ENCODE measurements around the gene CDH19.
"Not testable (repeated sequence)": the region's sequence is repeated elsewhere in the genome, so short reads cannot be mapped to it uniquely, and the experiment has no call there.

Gene CDH19

DNA sequence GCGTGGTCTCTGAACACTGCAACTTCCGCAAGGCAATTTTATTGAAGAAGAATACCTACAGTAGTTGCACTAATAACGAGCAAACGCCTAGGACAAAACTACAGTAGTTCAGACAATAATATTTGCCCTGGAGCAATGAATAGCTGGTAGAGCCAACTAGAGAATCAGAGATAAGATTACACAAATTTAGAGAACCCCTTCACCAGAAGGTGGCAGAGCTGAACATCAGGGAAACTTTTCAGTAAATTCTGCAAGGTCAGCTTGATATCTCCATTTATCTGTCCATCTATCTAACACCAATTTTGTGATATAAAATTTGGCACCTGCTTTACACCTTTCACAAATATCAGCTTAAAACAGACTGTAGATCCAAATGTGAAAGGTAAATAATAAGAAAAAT is 43.8 kb downstream of the CDH19 start:
- DNase-seq: peak; percentile 57

DNA sequence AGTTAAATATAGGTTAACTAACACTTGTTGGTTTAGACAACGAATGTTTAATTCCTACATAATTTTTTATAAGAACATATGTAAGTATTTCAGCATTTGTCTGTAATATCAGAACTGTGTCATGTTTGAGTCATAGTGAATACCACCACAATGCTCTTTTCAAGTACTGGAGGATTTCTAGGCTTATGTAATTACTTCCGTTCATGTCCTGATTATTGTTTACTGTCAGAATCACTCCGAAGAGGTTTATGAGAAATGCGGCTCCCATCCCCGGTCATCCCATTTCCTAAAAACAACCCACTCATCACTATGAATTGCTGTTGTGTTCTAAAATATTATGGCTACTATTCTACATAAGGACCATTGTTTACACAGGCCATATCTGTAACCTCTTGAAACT is 45.1 kb downstream of the CDH19 start:
- DNase-seq: no peak

DNA sequence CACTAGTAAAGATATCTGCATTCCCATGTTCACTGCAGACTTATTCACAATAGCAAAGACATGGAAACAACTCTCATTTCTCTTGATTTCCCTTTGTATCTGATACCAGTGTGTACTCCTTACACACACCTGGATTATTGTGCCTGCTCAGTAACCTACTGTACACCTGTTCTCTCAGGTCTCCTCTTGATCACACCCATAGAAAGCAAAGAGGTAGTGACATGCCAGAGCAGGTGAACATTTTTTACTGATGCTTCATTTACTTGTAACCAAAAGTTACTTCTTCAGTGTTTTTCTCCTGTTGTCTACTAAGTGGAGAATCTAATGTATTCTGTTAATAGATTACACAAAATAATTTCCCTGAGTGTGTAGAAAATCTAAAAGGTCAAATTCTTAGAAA is 46.8 kb downstream of the CDH19 start:
- DNase-seq: no peak

DNA sequence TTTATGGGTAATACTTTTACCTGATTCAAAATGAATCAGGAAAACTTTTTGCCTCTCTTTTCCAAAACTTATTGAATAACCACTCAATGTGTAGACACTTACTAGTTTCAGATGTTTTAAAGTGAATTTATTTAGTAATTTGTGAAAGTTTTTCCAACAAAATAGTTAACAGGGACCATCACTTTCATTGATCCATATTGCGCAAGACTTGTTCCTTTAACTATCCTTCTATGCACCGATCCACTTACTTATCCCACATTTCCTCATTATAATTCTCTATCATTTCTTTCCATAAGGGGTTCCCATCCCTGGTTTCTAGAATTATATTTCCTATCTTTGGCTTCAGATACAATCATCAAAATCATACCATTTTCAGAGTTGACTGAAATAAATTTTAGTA is 48.3 kb downstream of the CDH19 start:
- no peak for DNase-seq

DNA sequence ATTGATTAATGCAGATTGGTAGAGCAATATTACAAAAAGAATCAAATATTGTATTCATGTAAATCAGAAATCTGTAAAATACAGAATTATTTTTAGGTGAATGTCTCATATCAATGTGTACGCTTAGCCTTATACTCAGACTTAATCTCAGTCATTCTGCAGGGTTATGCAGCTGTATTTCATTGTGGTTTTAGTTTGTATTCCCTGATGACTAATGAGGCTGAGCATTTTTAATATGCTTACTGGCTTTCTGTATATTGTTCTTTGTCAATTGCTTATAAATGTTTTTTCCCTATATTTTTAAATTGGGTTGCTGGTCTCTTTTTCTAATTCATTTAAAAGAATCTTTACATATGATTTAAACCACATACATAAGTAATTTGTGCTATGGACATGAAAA is 50.1 kb downstream of the CDH19 start:
- no peak for DNase-seq

DNA sequence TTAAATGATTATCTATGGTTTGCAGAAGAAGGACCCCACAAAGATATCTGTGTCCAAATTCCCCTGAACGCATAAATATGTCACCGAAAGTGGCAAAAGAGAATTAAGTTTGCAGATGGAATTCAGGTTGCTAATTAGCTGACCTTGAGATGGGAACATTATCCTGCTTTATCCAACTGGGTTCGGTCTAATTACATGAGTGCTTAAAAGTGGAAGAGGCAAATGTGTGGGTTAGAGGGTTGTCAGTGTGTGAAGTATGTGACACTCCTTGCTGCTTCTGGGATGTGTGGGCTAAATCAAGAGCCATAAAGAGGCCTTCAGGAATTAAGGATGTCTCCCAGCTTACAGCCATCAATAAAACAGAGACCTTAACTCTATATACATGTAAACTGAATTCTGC is 53.5 kb downstream of the CDH19 start:
- DNase-seq: no peak

DNA sequence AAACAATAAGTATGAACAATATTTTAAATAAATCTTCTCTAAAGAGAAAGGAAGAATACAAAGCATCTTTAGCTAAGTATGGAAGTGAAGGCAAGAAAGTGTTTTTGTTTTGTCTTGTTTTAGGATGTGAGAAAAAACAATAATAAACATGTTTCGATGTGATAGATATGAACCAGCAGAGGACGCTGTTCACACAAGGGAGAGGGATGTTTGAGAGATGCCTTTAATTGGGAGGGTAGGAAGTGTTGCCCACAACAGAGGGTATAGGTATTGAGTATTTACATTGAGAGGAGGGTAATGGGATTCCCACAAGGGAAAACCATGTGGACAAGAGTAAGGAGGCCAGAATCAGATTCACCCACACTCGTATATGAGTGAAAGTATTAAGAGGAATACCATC is 55.1 kb downstream of the CDH19 start:
- no peak for DNase-seq

DNA sequence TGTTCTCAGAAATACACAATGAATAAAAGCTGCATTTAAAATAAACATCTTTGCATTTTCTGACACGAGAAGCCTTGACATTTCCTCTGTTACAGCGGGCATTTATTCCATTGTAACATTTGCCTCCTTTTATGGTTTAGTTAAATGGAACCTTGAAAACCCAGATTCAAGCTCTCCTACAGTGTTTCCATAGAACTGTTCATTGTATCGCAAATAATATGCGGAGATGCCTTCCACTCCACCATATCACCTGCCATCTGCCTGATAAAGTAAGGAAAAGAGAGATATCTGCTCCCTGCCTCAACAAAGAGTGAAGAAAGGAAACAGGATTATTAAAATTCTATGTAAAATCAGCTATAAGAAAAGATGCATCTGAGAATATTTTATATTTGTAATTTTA is 69.8 kb downstream of the CDH19 start:
- DNase-seq: no peak

DNA sequence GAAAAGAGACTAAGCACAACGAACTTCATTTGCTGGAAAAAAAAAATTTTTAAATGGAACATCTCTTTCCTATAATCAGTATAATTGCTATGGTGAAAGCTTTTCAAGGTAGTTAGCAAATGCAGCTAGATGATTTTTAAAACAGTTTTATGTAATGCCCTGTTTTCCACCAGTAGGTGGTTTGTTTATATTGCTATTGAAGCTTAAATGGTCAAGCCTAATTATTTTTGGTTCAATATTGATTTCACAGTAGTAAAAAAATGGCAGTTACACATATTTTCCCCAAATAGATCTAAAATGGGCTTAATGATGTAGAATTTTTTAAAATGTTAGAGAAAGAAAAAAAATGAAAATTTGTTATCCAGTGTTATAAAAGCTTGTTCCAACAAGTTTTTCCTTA is 70.2 kb downstream of the CDH19 start:
- no peak for DNase-seq

DNA sequence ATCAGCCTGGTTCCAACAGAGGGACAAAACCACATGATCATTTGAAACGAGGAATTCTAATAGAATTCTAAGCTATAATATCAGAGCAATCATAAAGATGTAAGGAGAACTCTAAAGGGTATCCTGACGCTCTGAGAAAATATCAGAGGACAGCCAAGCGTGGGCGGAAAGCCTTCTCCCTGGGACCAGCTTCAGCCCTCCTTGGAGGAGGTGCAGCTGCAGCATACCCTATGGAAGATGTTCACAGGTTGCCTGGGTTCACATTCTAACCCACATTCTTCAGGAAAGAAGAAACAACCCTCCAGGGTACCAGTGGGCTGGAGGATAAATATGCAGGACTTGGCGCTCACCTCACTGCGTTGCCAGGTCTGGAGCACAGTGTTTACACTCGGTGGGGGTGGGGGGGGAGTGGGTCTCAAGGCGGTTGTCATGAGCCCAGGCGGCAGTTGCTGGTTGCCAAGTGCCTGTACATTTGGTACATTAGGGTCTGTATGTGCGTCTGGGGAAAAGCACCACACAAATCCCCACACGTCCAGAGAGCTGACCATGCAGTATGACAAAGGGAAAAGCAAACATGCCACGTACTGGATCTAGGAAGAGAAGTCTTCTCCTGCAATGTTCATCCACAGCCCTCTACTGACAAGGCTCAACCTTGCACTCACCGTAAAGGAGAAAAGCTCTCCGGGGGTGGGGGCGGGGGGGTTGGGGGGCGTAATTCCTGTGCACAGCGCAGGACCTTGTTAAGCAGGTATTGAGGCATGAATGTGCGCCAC is 80.5 kb downstream of the CDH19 start:
- DNase-seq: no peak

DNA sequence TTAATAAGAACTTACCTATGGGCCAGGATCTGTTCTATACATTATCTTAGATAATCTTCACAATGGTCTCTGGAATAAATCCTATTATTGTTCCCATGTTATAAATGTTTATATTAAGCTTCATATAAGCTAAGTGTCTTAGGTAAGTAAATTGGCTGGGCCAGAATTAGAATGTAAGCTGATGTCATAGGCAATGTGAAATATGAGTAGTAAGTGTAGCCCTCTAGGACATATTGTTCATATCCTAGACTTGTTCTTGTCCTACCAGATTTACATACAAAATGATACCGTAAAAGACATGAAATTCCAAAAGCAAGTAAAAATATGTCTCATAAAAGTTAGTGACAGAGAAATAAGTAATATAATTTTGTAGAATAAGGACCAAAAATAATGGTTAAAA is 89.9 kb downstream of the CDH19 start:
- DNase-seq: no peak

DNA sequence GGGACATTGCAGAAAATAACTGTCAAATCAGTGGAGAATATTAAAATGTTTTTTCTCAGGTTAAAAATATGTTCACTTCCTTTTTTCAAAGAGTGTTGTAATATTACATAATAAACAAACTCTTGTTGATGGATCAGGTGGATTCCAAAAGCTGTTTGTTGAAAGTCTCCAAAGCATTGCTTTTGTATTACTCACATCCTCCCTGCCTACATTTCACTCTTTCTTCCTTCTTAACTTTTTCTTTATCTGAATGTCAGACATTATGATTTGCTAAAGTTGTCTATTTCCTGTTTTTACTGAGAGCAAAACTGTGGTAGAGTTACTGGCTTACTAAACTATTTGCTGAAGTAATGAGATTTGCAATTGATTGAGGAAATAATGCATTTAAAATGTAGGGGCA is 92.1 kb downstream of the CDH19 start:
- peak; percentile 4 for DNase-seq

DNA sequence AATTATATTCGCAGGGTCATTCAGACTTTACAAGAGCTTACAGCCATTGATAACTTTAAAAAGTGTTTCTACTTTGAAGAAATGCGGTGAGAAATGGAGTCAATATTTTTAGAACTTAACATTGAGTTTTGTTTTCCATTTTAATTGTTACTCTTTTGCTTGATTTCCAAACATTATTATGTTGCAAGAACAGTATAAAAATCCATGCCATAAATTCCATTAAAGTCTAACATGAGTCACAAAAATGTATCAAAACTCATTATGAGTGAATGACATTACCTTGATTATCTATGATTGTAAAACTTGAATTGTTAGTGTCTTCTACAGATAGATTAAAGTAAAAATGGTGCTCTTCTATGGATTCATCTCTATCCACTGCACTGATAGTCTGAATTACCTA is 92.6 kb downstream of the CDH19 start:
- no peak for DNase-seq

DNA sequence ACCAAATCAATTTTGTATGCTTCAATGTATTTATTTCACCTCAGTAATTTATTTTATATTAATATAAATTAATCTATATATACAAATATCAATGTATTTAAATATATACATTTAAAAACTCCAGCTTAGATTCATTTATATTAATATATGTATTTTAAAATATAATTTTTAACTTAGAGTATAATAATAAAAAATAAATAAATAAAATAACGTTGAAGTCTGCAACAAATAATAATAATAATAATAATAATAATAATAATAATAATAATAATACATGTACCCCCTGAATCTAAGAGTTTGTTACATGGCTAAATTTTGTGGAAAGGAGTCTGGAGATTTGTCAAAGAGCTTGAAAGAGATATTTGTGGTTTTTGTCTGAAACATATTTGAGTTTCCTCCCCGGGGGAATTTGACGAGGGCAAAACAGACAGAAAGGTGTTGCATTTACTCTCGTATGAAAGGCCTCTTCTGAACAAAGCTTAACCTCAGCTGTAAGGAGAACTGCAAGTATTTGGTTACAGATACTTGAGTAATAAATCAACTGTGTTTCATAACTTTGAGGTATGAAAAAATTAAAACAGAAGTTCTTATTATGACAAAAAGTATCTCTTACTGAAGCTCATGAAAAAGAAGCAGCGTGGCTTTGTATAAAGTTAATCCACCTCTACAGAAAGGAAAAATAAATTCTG is 93.4 kb downstream of the CDH19 start:
- DNase-seq: no peak

DNA sequence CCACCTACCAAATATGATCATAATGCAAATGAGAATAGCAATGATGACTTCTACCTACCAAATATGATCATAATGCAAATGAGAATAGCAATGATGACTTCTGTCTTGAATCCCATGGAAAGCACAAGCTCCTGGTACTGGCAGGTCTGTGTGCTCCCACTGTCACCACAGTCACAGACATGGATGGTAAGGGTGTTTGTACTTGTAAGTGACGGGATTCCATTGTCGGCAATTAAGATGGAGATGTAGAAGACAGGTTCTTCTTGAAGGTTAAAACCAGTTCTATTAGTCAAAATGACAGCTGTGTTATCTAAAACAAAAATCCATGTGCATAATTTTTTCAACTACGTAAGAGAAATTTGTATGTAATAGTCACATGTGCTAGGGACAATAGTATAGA is 95.0 kb downstream of the CDH19 start:
- DNase-seq: no peak

DNA sequence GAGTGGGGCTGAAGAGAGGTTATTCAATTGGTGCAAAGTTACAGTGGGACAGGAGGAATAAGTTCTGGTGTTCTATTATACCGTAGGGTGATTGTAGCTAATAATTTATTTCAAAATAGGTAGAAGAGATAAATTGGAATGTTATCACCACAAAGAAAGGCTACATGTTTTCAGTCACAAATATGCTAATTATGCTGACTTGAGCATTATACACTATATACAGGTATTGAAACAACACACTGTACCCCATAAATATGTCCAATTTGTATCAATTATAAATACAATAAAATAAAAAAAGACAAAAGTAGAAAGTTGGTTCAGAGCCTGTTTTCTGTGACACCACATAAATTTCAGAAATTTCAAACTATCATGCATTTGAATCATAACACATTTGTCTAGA is 97.7 kb downstream of the CDH19 start:
- no peak for DNase-seq

DNA sequence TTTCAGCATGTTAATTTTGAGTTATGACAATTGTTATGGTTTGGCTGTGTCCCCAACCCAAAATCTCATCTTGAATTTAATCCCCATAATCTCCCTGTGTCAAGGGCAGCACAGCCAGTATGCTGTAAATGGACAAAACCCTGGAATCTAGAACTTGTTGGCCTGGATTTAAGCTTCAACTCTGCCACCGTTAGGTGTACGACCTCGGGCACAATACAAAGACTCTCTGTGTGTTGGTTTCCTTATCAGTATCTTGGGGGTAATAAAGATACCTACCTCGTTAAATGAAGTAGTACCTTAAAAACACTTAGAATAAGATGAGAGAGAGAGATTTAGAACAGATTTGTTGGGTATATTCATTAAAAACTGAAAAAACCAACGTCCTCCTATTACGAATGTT is 106.5 kb downstream of the CDH19 start:
- DNase-seq: no peak

DNA sequence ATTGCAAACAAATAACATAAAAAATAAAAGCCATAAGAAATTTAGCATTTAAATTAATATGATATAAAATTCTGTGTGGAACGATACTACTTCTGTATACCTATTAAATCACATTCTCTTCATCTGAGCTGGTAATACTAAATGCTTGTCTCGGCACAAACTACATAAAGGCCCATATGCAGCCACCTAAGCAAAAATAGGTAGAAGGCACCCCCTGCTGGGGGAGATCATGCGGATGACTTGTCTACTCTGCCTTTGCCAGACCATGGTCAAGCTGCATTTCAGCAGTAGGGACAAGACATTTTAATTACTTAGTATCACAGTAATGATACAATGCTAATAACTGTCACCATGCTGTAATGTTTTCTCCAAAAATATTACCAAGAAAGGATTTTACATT is 108.0 kb downstream of the CDH19 start:
- DNase-seq: peak; percentile 32

DNA sequence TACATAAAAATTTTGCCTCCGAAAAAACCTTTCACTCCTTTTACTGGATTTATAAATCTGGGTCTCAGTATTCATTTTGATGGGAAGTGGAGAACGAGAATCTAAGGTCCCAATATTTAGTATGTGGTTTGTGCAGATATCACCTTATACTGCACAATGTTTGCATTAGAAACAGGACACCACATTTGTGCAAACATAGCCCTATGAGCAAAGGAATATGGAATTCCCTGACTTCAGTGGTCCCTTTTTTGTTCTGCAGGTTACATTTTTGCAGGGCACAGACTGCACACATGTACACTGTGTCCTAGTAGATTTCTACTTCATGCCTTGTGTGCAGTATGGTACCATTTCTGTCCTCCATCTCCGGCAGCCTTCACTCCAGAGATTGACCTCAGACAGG is 130.0 kb downstream of the CDH19 start:
- DNase-seq: no peak

DNA sequence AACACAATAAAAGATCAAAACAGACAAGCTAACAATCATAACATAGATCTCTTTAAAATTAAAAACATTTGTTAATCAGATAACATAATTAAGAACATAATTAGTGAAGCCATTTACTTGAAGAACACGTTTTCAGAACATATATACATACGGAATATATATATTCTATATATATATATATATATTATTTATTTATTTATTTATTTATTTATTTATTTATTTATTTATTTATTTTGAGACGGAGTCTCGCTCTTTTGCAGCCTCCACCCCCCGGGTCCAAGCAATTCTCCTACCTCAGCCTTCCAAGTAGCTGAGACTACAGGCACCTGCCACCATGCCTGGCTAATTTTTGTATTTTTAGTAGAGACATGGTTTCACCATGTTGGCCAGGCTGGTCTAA is 137.7 kb downstream of the CDH19 start:
- DNase-seq: not testable (repeated sequence)

DNA sequence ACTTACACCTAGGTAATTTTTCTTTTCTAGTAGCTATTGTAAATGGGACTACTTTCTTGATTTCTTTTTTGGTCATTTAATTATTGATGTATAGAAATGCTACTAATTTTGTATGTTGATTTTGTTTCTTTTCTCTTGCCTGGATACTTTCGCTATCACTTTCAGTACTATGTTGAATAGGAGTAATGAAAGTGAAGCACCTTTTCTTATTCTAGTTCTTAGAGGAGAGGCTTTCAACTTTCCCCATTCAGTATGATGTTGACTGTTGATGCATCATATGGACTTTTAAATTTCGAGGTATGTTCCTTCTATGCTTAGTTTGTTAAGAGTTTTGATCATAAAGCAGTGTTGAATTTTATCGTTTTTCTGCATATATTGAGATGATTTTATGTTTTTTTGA is 142.5 kb downstream of the CDH19 start:
- DNase-seq: no peak

DNA sequence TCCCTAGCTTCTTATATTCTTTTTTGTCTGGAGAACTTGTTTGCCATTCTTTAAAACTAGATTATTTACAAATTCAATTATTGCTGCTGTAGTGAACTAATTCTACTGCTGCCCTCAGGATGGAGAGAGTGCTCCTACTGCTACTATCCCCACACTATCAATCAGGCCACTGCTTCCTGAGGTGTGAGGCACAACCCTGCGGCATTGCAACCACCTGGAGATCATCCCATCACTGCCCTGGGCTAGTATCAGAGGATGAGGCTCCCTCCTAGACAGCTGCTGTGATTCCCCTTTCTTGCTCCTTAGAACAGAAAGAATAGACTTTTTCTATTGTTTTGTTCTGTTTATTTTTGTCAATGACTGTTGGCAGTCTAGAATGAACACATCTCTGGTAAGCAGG is 146.6 kb downstream of the CDH19 start:
- DNase-seq: no peak

All from suppressor macrophage treated with lipopolysaccharide for 4 hours (primary cell).